ENCODE data around the gene KIF9.
"Not testable (repeated sequence)": the region's sequence is repeated elsewhere in the genome, so short reads cannot be mapped to it uniquely, and the experiment has no call there.

KIF9 gene

GRCh38 chr3:47180011-47180410, 102.6 kb downstream of the KIF9 start:
- DNase-seq, result not testable (repeated sequence)

All from activated CD4-positive, alpha-beta T cell treated with anti-CD3 and anti-CD28 coated beads, Interleukin-2, amount 50 U/mL, for 4 hours (primary cell).